Subcutaneous abdominal adipose tissue (tissue), 5 donors: ENCODE results near the gene ANKS1B.
"Not testable (repeated sequence)": the region's sequence is repeated elsewhere in the genome, so short reads cannot be mapped to it uniquely, and the experiment has no call there.

Experiments
- H3K27ac ChIP-seq: one replicate; pipeline ENCODE4 v1.7.0; 2013; ENCODE audit warnings: low read depth, mild to moderate bottlenecking, inconsistent platforms, low read length, moderate library complexity
- H3K27me3 ChIP-seq, 5 donors: one replicate each; pipeline ENCODE4 v1.7.0; 2013; ENCODE audit warnings: low read length in 5 of 5, inconsistent platforms in 1 of 5; ENCODE audit not compliant: control insufficient read depth in 5 of 5, insufficient read depth in 4 of 5
- H3K36me3 ChIP-seq, 5 donors: one replicate each; pipeline ENCODE4 v1.7.0; 2013; ENCODE audit warnings: low read length in 5 of 5; ENCODE audit not compliant: control insufficient read depth in 5 of 5, insufficient read depth in 5 of 5
- H3K4me1 ChIP-seq, 5 donors: one replicate each; pipeline ENCODE4 v1.7.0; 2013; ENCODE audit warnings: low read length in 5 of 5, mild to moderate bottlenecking in 3 of 5, moderate library complexity in 1 of 5; ENCODE audit not compliant: control insufficient read depth in 5 of 5, insufficient read depth in 5 of 5
- H3K4me3 ChIP-seq, 5 donors: one replicate each; pipeline ENCODE4 v1.7.0; 2013; ENCODE audit warnings: low read length in 5 of 5, low read depth in 1 of 5
- H3K9ac ChIP-seq, 5 donors: one replicate each; pipeline ENCODE4 v1.7.0; 2013; ENCODE audit warnings: low read length in 5 of 5, mild to moderate bottlenecking in 4 of 5, moderate library complexity in 3 of 5
- H3K9me3 ChIP-seq, 5 donors: one replicate each; pipeline ENCODE4 v1.7.0; 2013; ENCODE audit warnings: low read length in 5 of 5; ENCODE audit not compliant: control insufficient read depth in 5 of 5
- donor health status: healthy.
- donor health status: healthy.
- donor health status: healthy.
- donor health status: healthy.
- donor health status: healthy.

Gene ANKS1B

DNA sequence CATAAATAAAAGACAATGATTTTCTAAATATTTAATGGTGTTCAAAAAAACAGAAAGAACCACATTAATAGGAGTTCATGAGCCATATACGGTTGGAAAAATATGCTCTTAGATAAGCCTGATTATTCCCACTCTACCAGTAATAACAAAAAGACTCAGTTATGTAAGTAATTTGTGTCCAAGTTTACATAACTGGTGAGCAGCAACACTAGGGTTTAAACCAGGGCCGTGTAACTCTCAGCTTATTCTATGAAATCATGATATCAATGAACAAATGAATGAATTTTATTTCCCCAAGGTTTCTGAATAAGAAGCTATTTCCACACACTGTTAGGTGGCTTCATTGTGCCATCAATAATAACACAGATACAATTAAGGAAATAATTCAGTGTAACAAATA is 238.8 kb downstream of the ANKS1B start:
- Histone ChIP-seq H3K9ac (no peak overlapping the region), H3K36me3 (no peaks in the 10 kb centered on the region), H3K4me1 (no peaks in the 10 kb centered on the region), H3K9me3 (no peaks in the 10 kb centered on the region), H3K4me3 (no peak overlapping the region), H3K27me3 (no peaks in the 10 kb centered on the region), H3K27ac (no peak overlapping the region)

GRCh38 chr12:99745121-99745520 is 239.6 kb downstream of the ANKS1B start:
- Histone ChIP-seq H3K9me3 (no peaks in the 10 kb centered on the region), H3K27ac (no peak overlapping the region), H3K4me1 (no peaks in the 10 kb centered on the region), H3K27me3 (no peaks in the 10 kb centered on the region), H3K9ac (no peak overlapping the region), H3K36me3 (no peaks in the 10 kb centered on the region), H3K4me3 (no peak overlapping the region)

DNA sequence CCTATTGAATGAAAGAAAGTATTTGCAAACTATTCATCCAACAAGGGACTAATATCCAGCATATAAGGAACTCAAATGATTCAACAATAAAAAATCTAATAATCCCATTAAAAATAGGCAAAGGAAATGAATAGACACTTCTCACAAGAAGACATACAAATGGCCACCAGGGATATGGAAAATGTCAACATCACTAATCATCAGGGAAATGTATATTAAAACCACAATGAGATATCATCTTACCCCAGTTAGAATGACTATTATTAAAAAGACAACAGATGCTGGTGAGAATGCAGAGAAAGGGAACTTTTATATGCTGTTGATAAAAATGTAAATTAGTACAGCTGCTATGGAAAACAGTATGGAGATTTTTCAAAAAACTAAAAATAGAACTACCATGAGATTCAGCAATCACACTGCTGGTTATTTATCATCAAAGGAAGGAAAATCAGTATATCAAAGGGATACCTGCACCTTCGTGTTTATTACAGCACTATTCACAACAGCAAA is 247.9 kb downstream of the ANKS1B start:
- H3K9ac ChIP-seq = no peak overlapping the region
- no peaks in the 10 kb centered on the region for H3K36me3 ChIP-seq
- H3K4me1 ChIP-seq = no peaks in the 10 kb centered on the region
- no peak overlapping the region for H3K27ac ChIP-seq
- no peak overlapping the region for H3K4me3 ChIP-seq
- no peaks in the 10 kb centered on the region for H3K9me3 ChIP-seq
- no peaks in the 10 kb centered on the region for H3K27me3 ChIP-seq

DNA sequence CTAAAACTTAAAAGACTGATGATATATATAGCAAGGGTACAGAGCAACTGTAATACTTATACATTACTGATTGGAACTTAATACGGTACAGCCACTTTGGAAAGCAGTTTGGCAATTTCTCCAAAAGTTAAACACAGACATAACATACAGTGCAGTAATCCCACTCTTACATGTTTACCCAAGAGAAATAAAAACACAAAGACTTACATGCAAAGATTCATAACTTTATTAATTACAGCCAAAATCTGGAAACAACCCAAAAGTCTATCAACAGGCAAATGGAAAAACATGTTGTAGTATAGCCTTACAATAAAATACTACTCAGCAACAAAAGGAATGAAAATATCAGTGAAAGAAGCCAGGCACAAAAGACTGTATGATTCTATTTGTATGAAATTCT is 252.6 kb downstream of the ANKS1B start:
- peaks cover 0 to 6% (median 0%) of the 10 kb centered on the region in 5 donors for H3K9me3 ChIP-seq
- H3K27me3 ChIP-seq = no peaks in the 10 kb centered on the region

DNA sequence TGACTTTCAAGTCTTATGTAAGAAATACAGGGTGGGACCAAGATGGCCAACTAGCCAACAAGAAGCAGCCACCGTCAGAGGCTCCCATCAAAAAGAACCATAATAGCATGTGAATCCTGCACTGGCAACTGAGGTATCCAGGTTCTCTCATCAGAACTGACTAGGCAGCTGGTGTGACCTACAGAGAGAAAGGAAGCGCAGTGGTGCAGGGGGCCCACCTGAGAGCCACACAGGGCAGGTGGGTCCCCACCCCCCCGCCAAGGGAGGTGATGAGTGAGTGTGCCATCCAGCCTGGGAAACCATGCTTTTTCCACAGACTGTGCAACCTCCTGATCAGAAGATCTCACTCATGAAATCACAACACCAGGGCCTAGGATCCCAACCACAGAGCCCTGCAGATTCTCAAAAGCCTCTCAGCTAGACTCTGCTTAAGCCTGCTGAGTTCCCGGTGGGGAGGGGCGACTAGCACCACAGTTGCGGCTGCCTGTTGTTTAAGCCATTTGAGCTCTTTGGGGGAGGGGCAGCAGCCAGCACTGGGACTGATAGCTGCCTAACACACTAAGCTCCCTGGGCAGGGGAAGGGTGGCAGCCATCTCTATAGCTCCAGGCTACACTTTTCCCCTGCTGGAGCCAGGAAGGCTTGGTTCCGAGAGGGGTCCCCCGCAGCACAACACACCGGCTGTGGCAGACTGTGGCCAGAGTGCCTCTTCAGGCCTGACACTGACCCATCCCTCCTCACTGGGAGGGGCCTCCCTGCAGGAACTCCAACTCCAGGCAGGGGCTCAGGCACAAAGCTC is 261.8 kb downstream of the ANKS1B start:
- Histone ChIP-seq H3K4me3 (no peak overlapping the region), H3K9ac (no peak overlapping the region), H3K27me3 (no peaks in the 10 kb centered on the region), H3K27ac (no peak overlapping the region), H3K9me3 (peaks cover 0 to 3% (median 0%) of the 10 kb centered on the region in 5 donors), H3K4me1 (no peaks in the 10 kb centered on the region), H3K36me3 (no peaks in the 10 kb centered on the region)

More for the DNA sequence above, 252.6 kb downstream of the ANKS1B start:
- H3K27ac ChIP-seq = no peak overlapping the region
- H3K4me1 ChIP-seq = no peaks in the 10 kb centered on the region
- no peak overlapping the region for H3K4me3 ChIP-seq
- H3K36me3 ChIP-seq = no peaks in the 10 kb centered on the region
- H3K9ac ChIP-seq = no peak overlapping the region

- Histone ChIP-seq H3K4me1 (no peaks in the 10 kb centered on the region), H3K9ac (no peak overlapping the region), H3K4me3 (no peak overlapping the region), H3K27ac (no peak overlapping the region), H3K36me3 (no peaks in the 10 kb centered on the region), H3K27me3 (no peaks in the 10 kb centered on the region), H3K9me3 (peaks cover 0 to 3% (median 0%) of the 10 kb centered on the region in 5 donors)
Observed at GRCh38 chr12:99721715-99722275, 262.9 kb downstream of the ANKS1B start.

- not testable (repeated sequence) for H3K4me3 ChIP-seq, H3K36me3 ChIP-seq, H3K9me3 ChIP-seq, H3K4me1 ChIP-seq, H3K9ac ChIP-seq, H3K27ac ChIP-seq, H3K27me3 ChIP-seq
Observed at GRCh38 chr12:99720083-99720465, 264.7 kb downstream of the ANKS1B start.

GRCh38 chr12:99719411-99720082 is 265.2 kb downstream of the ANKS1B start:
- not testable (repeated sequence) for H3K4me3 ChIP-seq, H3K4me1 ChIP-seq, H3K27ac ChIP-seq, H3K9me3 ChIP-seq, H3K36me3 ChIP-seq, H3K27me3 ChIP-seq, H3K9ac ChIP-seq

GRCh38 chr12:99715841-99716510 is 268.8 kb downstream of the ANKS1B start:
- H3K27ac ChIP-seq, H3K9ac ChIP-seq, H3K36me3 ChIP-seq, H3K4me1 ChIP-seq, H3K27me3 ChIP-seq, H3K4me3 ChIP-seq: not testable (repeated sequence)
- peaks cover 0 to 16% (median 9%) of the 10 kb centered on the region in 5 donors for H3K9me3 ChIP-seq

DNA sequence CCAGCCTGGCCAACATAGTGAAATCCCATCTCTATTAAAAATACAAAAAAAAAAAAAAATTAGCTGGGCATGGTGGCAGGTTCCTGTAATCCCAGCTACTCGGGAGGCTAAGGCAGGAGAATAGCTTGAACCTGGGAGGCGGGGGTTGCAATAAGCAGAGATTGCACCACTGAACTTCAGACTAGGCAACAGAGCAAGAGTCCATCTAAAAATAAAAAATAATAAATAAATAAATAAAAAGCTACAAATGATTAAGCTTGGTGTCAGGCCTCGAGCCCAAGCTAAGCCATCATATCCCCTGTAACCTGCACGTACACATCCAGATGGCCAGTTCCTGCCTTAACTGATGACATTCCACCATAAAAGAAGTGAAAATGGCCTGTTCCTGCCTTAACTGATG is 269.8 kb downstream of the ANKS1B start:
- not testable (repeated sequence) for H3K4me3 ChIP-seq, H3K9ac ChIP-seq, H3K4me1 ChIP-seq, H3K27ac ChIP-seq, H3K36me3 ChIP-seq, H3K27me3 ChIP-seq
- H3K9me3 ChIP-seq = peaks cover 0 to 16% (median 9%) of the 10 kb centered on the region in 5 donors
